ENCODE measurements around the gene PEMT.

Gene PEMT

GRCh38 chr17:17605083-17605728 lies 13.7 kb upstream of the PEMT start:
- DNase-seq (ENCODE audit: low spot score) = no peak
- TF ChIP-seq, protein P1, sequence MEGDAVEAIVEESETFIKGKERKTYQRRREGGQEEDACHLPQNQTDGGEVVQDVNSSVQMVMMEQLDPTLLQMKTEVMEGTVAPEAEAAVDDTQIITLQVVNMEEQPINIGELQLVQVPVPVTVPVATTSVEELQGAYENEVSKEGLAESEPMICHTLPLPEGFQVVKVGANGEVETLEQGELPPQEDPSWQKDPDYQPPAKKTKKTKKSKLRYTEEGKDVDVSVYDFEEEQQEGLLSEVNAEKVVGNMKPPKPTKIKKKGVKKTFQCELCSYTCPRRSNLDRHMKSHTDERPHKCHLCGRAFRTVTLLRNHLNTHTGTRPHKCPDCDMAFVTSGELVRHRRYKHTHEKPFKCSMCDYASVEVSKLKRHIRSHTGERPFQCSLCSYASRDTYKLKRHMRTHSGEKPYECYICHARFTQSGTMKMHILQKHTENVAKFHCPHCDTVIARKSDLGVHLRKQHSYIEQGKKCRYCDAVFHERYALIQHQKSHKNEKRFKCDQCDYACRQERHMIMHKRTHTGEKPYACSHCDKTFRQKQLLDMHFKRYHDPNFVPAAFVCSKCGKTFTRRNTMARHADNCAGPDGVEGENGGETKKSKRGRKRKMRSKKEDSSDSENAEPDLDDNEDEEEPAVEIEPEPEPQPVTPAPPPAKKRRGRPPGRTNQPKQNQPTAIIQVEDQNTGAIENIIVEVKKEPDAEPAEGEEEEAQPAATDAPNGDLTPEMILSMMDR (IDR thresholded peaks at IDR 0.05; ENCODE audit: extremely low read depth, insufficient read depth, missing control alignments) = no peak
- in situ Hi-C loops (cut with MboI; ENCODE audit: low pct_unique_long_range_greater_than_20kb, low sequenced_read_pairs, unreplicated experiment) = no loop called here

- no peak for DNase-seq (ENCODE audit: low spot score)
- in situ Hi-C loops (cut with MboI; ENCODE audit: low pct_unique_long_range_greater_than_20kb, low sequenced_read_pairs, unreplicated experiment) = no loop called here
- TF ChIP-seq, protein P1 (IDR thresholded peaks at IDR 0.05; ENCODE audit: extremely low read depth, insufficient read depth, missing control alignments) = no peak
Measured at GRCh38 chr17:17603895-17604225, 12.4 kb upstream of the PEMT start.

- TF ChIP-seq, protein P1 (IDR thresholded peaks at IDR 0.05; ENCODE audit: extremely low read depth, insufficient read depth, missing control alignments) = no peak
- DNase-seq (ENCODE audit: low spot score) = no peak
- in situ Hi-C loops (cut with MboI; ENCODE audit: low pct_unique_long_range_greater_than_20kb, low sequenced_read_pairs, unreplicated experiment) = no loop called here
Measured at GRCh38 chr17:17603178-17603894, 11.8 kb upstream of the PEMT start.

- TF ChIP-seq, protein P1 (IDR thresholded peaks at IDR 0.05; ENCODE audit: extremely low read depth, insufficient read depth, missing control alignments) = no peak
- in situ Hi-C loops (cut with MboI; ENCODE audit: low pct_unique_long_range_greater_than_20kb, low sequenced_read_pairs, unreplicated experiment) = no loop called here
- no peak for DNase-seq (ENCODE audit: low spot score)
Measured at GRCh38 chr17:17599965-17600364, 8.5 kb upstream of the PEMT start.

GRCh38 chr17:17598003-17598402 lies 6.5 kb upstream of the PEMT start:
- in situ Hi-C loops (cut with MboI; ENCODE audit: low pct_unique_long_range_greater_than_20kb, low sequenced_read_pairs, unreplicated experiment) = no loop called here
- DNase-seq (ENCODE audit: low spot score) = no peak
- TF ChIP-seq, protein P1 (IDR thresholded peaks at IDR 0.05; ENCODE audit: extremely low read depth, insufficient read depth, missing control alignments) = no peak

DNA sequence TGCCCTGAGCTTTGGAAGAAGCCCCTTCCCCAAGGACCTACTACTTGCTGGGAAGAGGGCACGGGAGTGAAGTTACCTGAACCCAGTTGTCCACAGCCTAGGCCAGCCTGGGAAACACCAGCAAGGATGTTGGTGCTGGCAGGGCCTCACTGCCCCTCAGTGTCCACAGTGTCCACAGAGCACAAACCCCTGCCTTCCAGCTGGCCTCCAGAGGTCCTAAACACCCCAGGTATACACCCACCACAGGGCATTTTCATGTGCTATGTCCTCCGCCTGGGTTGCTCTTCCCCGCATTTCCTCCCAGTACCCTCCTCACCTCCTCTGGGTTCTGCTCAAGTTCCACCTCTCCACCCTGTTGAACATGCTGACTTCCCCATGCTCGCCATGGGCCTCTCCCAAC lies 4.2 kb upstream of the PEMT start:
- in situ Hi-C loops (cut with MboI; ENCODE audit: low pct_unique_long_range_greater_than_20kb, low sequenced_read_pairs, unreplicated experiment) = no loop called here
- TF ChIP-seq, protein P1 (IDR thresholded peaks at IDR 0.05; ENCODE audit: extremely low read depth, insufficient read depth, missing control alignments) = no peak
- DNase-seq (ENCODE audit: low spot score) = no peak
